SH-SY5Y (cell line): ENCODE data around the gene RALBP1.

Experiments used
- GATA2 ChIP-seq: IDR thresholded peaks from 2 replicates; pipeline ENCODE4 v1.6.1; 2011; ENCODE audit warnings: mild to moderate bottlenecking, low read depth, low read length
- GATA3 ChIP-seq: IDR thresholded peaks from 2 replicates; pipeline ENCODE4 v1.6.1; 2011; ENCODE audit warnings: low read depth, mild to moderate bottlenecking, low read length, moderate library complexity

- TF ChIP-seq GATA3 (no peak), GATA2 (no peak)
Observed at GRCh38 chr18:9431296-9431695, 44.0 kb upstream of the RALBP1 start.
